GM10847 (cell line): ENCODE data around the gene SULF2.

Source experiments
- POLR2A ChIP-seq: IDR thresholded peaks from 2 replicates; pipeline ENCODE4 v1.6.1; 2011; ENCODE audit not compliant: insufficient read length; ENCODE audit errors: extremely low read depth

The SULF2 gene

DNA sequence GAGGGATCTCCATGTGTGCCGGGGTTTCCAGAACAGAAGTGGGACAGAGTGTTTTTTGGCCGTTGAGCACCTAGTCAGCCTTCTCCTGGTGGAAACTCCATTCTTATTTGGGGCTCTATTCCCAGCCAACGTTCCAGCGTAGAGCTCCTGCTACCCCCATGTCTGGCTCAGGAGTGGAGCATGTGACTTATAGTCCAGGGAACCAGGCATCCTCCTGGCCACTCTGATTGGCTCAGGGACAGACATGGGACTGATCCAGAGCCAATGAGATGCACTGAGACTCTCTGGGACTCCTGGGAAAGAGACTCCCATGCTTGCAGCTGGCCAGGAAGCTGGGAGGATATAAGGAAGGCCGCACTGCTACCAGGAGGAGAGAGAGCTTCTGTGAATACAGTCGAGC is 87.1 kb downstream of the SULF2 start:
- TF ChIP-seq POLR2A = no peak

DNA sequence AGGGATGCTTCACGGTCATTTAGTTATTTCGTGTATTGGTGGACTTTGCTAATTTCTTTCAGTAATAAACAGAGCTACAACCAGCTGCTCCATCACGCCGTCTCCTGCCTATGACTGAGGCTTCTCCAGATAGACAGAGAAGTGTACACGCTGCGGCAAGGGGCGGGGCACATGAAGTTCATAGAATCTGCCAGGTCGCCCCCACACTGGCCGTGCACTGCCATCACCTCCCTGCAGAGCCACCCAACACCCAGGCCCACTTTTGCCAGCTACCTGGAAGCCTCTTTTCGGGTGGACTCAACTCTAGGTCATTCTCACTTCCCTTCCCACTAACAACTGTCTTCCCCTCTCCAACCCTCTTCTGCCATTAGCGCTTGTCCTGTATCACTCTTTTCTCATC is 88.4 kb downstream of the SULF2 start:
- TF ChIP-seq POLR2A = no peak

DNA sequence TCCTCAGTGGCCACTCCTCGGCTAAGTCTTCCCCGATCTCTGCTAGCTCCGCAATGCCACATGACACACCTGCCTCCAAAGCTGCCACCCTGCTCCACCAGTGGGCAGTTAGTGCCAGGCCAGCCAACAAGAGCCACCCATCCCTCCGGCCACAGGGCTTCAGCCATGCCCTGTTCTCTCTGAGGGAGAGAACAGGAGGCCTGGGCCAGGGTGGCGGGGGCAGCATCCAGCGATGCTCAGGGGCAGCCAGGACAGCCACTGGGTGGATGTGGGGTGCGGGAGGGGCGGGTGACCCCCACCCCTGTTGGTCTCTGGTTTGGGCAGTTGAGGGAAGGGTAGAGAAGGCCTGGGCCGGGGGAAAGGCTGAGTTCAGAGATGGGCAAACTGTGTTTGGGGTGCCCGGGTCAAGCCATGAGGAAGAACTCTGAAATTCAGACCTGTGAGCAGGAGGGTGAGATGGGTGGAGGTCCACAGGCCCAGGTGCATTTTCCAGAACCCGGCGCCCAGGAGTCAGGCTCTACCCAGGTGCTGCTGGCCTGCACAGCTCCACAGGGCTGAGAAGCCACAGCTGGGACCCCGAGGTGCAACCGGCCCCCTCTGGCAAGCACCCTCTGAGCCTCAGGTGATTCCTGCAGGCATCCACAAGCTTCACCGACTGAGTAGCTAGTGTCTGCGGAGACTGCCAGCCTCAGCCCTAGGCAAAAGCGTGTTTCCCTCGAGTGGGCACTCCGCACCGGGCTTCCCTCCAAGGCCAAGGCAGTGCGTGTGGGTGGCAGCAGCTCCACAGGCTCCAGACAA is 91.1 kb downstream of the SULF2 start:
- no peak for TF ChIP-seq POLR2A

DNA sequence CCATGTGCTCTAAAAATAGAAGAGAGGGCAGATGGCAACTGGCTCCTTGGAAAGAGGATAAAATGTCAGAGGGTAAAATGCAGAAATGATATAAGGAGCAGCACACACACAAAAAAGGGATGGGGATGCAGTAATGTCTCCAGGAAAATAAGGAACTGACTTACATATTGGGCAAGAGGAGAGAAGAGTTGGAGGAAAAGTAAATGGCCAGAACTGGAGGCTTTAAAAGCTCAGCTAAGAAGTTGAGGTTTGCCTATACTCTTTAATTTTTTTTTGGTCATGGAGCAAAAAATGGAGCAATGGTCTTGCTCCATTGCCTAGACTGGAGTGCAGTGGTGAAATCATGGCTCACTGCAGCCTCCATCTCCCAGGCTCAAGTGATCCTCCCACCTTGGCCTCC is 93.7 kb downstream of the SULF2 start:
- no peak for TF ChIP-seq POLR2A

DNA sequence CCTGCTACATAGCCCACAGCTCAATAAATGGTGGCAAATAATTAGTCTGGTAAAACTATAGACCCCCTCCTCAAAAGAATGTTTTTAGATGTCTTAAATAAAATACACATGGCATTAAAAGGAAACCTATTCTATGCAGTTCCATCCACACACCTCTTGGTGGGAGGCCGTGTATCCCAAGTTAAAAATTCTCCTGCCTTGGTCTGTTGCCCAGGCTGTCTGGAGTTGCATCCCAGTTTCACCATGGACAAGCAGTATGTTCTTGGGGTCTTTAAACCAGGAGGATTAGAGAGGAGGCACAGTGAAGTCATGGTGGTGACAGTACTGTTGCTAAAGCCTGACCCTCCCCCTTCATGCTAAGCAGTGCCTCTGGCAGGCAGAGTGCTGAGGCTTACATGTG is 95.5 kb downstream of the SULF2 start:
- TF ChIP-seq POLR2A = no peak

DNA sequence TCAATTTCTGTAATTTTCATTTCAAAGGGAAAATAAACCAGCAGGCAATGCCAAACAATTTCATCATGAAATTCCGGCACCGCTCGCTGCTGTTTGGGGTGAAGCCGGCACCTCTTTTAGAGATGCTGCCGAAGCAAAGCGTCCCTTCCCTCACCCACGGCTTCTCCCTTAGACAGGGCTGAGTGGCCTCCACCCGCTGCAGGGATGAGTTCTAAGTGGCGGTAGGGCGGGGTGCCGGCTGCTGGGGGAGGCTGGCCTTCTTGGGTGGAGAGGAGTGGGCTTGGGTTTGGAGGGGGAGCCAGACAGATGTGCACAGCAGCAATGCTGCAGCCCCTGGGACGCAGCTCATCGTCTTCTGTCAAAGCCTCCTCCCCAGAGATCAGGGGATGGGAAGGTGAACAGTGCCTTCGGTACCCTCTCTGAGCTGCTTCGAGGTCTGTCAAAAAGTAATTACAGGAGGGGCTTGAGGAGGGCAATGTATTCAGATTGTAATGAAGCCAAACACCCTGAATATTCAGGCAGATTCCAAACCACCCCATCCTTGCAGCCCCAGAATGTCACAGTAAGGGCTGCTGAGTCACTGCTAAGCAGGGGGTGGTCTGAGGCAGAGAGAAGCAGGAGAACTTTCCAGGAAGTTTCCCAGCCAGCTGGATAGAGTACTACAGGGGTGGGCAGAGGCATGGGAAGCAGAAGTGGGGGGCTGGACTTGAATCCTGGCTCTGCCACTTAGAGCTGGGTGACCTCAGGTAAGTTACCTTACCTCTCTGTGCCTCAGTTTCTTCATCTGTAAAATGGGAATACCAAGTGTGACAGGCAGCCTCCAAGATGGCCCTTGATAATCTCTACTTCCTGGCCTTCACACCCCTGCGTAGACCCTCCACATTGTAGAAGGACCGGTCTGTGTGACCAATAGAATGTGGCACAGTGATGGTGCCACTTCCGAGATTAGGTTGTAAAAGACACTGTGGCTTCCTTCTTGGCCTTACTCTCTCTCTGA is 96.6 kb downstream of the SULF2 start:
- TF ChIP-seq POLR2A = no peak

DNA sequence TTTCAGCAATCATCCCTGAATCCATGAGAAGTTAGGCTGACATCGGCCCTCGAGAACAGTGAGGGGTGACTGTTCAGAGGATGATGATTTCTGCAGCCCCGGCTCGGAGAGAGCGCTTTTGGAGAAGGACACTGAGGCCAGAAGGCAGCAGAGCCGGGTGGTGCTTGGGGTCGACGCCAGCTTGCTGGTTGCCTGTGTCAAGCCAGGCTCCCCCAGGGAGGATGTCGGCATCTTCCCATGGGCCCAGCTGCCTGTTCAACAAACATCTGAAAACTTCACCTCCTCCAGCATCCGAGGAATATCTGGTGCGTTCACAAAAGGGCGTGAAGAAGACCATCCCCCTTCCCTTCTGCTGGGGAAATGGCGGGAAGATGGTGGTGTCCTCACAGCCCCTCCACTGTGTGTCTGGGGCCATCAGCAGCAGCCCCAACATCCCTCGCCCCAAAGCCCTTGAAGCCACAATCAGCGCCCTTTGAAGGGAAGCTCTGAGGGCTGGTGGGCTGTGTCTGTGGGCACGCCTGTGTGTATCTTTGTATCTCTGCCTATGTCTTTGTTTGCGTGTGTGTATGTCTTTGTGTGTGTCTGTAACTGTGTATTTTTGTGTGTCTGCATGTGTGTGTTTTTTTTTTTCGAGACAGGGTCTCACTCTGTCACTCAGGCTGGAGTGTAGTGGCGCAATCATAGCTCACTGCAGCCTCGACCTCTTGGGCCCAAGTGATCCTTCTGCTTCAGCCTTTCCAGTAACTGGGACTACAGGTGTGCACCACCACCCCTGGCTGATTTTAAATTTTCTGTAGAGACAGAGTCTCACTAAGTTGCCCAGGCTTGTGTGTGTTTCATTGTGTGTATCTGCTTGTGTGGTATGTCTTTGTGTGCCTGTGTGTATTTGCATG is 97.9 kb downstream of the SULF2 start:
- TF ChIP-seq POLR2A = no peak

DNA sequence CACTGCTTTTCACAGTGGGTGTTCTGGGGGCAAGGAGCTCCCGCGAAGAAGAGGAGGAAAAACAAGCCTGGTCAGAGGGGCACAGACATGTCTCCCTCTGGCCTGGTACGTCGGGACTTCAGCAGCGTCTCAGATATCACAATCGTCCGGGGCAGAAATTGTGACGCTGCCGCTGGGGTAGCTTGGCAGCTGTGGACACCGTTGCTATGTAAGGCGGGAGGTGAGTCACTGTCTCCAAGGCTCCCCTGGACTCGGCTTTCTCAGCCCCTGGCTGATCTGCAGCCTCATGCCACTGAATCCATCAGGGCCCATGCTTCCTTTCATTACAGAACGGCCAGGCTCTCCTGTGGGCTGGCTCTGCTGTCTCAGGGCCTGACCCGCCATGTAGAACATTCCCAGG is 98.7 kb downstream of the SULF2 start:
- no peak for TF ChIP-seq POLR2A

DNA sequence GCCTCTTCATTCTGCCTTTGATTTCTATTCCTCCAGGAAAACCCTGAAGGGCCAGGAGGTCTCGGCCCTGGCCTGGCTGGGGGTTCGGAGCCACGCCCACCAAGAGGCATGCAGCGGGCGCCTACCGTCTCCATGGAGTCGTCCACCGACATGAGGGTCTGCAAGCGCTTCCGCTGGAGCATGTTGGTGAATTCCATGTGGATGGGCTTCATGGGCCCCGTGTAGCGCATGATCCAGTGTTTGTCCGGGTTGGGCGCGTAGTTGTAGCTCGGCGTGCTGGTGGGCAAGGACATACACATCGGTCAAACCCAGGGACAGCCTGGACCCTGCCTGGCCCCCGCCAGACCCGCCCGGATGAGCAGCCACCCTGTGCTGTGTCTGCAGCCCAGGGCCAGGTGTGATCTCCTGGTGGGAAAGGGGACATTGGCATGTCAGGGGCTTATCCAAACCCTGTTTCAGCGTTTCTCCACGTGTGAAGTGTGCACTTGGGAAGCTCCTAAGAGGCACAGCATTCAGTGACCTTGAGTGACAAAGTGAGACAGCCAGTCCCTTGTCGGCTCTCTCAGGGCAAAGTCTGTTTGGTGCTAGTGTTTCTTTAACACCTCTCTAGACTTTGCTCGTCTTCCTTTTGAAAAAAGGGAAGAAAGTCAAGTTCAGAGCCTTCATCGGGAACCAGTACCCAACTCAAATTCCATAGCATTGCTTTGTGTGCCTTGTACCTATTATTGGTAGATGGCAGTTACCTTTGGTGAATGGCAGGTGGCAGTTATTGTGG is 100.8 kb downstream of the SULF2 start:
- no peak for TF ChIP-seq POLR2A

DNA sequence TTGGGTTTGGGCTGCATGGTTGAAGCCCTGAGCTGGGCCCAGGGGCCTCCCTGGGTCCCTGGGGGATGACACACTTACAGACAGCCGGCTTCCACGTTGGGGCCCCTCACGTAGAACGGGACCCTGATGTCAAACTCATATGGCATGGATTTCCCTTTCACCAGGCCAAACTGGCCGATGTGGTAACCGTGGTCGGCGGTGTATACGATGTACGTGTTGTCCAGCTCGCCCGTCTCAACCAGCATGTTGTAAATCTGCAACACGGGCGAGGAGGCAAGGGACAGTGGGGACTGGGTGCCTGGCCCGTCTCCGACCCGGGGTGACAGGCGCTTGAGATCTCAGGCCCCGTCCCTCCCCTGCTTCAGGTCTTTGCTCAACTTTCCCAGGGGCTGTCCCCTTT is 102.4 kb downstream of the SULF2 start:
- no peak for TF ChIP-seq POLR2A

DNA sequence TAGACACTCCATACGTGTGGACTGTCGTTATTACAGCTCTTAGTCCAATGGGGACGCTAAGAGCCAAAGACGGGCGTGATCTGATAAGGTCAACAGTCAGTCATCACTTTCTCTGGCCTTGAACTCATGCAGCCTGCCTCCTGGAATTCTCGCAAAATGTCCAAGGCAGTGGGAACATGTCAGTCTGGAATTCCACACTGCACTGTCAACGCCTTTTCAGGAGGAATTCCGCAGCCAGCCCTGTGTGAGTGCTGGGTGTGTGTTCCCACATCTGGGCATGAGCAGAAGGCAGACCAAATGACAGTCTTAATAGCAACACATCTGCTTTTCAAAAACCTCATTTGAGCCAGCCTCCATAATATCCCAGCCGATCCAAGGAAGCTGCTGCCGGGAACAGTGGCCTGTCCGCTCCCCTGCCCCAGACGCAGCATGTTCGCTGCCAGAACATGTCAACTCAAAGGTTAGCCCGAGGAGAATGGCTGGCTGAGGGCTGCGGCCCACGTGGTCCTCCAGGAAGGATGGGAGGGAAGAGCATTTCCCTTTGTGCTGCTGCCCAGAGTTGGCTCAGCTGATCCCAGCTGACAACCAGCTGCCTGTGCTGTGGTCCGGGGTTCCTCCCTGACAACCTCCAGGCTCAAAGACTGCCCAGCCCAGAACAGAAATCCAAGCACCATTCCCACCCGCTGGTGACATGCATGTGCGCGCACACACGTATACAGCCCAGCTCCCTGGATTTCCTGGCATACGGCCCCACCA is 103.1 kb downstream of the SULF2 start:
- no peak for TF ChIP-seq POLR2A

DNA sequence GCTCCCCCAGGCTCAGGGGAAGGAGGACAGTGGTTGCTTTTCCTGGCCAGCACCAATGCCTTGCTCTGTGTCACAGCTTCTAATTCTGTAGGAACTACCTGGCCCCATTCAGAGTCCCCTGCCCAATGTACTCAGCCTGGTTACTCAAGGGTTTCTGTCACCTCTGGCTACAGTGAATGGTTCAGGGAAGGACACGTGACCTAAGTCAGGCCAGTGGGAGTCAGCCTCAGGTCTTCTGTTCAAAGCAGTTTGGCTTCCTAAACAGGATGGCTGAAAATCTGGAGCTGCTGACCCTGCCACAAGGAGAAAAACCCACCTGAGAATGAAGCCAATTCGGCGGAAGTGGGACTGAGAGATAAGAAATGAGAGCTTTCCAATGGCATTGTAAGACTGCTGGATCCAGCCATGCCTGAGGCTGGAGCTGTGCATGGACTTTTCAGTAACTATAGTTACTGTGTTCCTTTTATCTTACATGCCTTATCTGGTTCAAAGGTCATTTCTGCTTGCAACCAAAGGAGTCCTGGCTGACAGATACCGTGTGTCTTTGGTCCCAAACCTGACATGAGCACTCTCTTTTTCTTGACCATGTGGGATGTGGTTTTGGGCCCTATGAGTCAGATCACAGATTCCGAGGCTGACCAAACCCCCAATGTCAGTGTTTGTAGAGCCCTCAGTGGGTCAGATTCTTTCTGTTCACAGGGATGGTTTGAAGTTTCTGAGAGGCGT is 104.3 kb downstream of the SULF2 start:
- no peak for TF ChIP-seq POLR2A

DNA sequence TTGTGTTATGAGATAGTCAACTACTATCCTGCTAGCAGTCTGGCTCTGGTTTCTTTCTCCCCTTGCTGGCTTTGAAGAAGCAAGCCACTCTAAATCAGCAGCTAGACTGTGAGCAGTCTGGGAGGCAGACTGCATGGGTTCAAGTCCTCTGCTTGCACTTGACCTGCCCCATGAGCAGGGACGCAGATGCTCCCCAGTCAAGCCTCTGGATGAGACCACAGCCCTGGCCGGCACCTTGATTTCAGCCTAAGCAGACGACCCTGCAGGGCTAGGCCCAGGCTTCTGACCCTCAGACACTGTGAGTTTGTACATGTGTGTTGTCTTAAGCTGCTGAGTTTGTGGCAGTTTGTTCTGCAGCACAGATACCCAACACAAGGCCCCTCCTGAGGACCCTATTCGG is 105.8 kb downstream of the SULF2 start:
- TF ChIP-seq POLR2A = no peak
